Measurements from ENCODE around the gene LMOD1.

The LMOD1 gene

GRCh38 chr1:201946224-201946908, at the start of gene LMOD1:
Gene LMOD1 (minus strand): TSS chr1:201946548. CDS start chr1:201946340, 208 bp downstream.
- peak; percentile 67 to 76 for DNase-seq (ENCODE audit: low read depth in 1 of 2, low spot score in 1 of 2)
- in situ Hi-C loops (cut with HindIII; ENCODE audit: low pct_unique_long_range_greater_than_20kb, low sequenced_read_pairs), result no loop called here
- no peak for TF ChIP-seq JUND (IDR thresholded peaks at IDR 0.05; ENCODE audit: low read depth)

DNA sequence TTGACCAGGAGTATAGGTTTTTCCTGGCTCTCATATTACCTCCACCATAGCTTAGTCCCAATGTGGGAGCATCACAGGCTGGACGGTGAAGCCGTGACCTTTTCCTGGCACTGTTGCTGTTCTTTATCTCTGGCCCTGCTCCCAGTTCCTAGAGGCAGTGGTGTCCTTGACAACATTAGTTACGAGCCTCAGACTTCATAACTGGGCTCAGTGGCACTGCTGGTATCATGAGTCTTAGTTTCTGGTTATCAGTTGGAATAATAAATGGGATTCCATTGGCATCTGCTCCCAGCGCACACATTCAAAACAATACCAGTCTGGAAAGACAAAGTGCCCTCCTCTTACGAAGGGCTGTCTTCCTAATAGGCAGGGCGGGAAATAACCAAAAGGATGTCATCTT, 44.1 kb upstream of the LMOD1 start:
- no peak for DNase-seq (ENCODE audit: low read depth in 1 of 2, low spot score in 1 of 2)
- in situ Hi-C loops (cut with HindIII; ENCODE audit: low pct_unique_long_range_greater_than_20kb, low sequenced_read_pairs), result no loop called here
- TF ChIP-seq JUND (IDR thresholded peaks at IDR 0.05; ENCODE audit: low read depth), result no peak

DNA sequence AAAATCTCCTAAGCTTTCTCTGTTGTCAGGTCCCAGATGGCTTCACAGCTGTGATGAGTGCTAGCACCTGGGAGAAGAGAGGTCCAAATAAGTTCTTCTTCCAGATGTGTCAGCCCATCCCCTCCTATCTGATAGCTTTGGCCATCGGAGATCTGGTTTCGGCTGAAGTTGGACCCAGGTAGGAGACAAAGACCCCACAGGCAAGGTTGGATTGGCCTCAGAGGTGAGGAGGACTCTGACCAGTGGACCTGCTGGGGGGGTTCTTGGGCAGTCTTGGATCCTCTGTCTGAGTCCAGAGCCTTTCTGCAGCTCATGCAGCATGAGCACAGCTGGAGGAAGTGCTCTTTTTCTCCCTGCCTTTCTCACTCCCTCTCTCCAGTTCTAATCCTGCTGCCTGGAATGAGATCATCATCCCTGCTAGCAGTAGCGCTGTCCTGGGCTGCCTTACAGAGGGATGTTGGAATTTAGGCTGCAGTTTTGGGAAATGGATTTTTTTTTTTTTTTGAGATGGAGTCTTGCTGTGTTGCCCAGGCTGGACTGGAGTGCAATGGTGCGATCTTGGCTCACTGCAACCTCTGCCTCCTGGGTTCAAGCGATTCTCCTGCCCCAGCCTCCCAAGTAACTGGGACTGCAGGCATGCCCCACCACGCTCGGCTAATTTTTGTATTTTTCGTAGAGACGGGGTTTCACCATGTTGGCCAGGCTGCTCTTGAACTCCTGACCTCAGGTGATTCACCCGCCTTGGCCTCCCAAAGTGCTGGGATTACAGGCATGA, 43.2 kb upstream of the LMOD1 start:
- no peak for DNase-seq (ENCODE audit: low read depth in 1 of 2, low spot score in 1 of 2)
- no peak for TF ChIP-seq JUND (IDR thresholded peaks at IDR 0.05; ENCODE audit: low read depth)
- in situ Hi-C loops (cut with HindIII; ENCODE audit: low pct_unique_long_range_greater_than_20kb, low sequenced_read_pairs), result no loop called here

- no peak for DNase-seq (ENCODE audit: low read depth in 1 of 2, low spot score in 1 of 2)
- TF ChIP-seq JUND (IDR thresholded peaks at IDR 0.05; ENCODE audit: low read depth), result no peak
- in situ Hi-C loops (cut with HindIII; ENCODE audit: low pct_unique_long_range_greater_than_20kb, low sequenced_read_pairs), result no loop called here
These were observed 42.3 kb upstream of the LMOD1 start for GRCh38 chr1:201988601-201989000.

- no peak for DNase-seq (ENCODE audit: low read depth in 1 of 2, low spot score in 1 of 2)
- in situ Hi-C loops (cut with HindIII; ENCODE audit: low pct_unique_long_range_greater_than_20kb, low sequenced_read_pairs), result no loop called here
- TF ChIP-seq JUND (IDR thresholded peaks at IDR 0.05; ENCODE audit: low read depth), result no peak
These were observed 39.0 kb upstream of the LMOD1 start for GRCh38 chr1:201985355-201985754.

DNA sequence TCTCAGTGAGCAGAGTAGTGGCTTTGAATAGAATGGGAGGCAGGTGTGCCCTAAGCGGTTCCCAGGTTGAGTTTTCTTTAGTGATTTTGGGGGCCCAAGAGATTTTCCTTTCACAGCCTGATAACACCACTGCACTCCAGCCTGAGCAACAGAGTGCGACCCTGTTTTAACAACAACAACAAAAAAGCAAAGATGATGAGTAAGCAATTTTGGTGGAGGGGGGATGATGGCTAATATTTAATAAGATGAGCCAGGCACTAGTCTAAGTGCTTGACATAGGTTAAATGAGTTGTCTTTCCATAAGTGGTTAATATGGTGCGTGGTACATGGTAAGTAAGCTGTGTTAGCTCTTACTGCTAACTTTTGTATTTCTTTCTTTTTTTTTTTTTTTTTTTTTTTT, 38.1 kb upstream of the LMOD1 start:
- TF ChIP-seq JUND (IDR thresholded peaks at IDR 0.05; ENCODE audit: low read depth), result no peak
- DNase-seq (ENCODE audit: low read depth in 1 of 2, low spot score in 1 of 2), result no peak
- in situ Hi-C loops (cut with HindIII; ENCODE audit: low pct_unique_long_range_greater_than_20kb, low sequenced_read_pairs), result no loop called here

DNA sequence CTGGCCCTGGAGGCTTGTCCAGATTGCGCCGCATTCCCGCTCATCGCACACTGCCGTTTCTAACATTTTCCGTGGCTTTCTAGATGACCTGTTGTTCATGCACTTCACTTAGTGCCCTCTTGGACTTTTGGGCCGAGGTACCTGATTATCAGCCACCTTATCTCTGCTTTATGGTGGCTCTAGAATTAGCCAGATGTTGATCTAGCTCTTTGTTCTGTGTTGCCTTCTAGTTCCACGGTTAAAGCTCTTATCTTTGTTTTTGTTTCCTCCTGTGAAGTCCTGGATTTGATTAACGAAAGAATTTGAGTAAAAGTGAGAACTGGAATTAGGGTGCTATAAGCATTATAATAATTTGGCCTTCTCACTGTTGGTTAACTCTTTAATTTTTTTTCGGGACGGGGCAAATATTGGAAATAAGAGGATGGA, 37.0 kb upstream of the LMOD1 start:
- no peak for TF ChIP-seq JUND (IDR thresholded peaks at IDR 0.05; ENCODE audit: low read depth)
- no peak for DNase-seq (ENCODE audit: low read depth in 1 of 2, low spot score in 1 of 2)
- in situ Hi-C loops (cut with HindIII; ENCODE audit: low pct_unique_long_range_greater_than_20kb, low sequenced_read_pairs), result no loop called here

DNA sequence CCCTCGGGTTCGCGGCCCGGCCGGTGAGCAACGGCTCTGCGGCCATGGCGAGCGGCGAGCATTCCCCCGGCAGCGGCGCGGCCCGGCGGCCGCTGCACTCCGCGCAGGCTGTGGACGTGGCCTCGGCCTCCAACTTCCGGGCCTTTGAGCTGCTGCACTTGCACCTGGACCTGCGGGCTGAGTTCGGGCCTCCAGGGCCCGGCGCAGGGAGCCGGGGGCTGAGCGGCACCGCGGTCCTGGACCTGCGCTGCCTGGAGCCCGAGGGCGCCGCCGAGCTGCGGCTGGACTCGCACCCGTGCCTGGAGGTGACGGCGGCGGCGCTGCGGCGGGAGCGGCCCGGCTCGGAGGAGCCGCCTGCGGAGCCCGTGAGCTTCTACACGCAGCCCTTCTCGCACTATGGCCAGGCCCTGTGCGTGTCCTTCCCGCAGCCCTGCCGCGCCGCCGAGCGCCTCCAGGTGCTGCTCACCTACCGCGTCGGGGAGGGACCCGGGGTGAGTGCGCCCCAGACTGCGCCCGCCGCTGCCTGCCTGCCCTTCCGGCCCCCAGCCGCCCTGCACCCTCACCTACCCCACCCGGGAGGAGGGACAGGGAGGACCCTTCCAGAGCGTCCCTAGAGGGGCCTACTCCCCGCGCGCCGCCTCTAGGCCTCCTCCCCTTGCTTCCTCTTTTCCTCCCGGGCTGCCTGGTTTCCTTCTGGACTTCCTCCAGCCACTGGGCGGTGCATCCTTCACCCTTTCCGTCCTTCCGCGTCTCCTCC, 36.5 kb upstream of the LMOD1 start, which contains the start of gene RNPEP:
TSS of gene RNPEP (plus strand) at position 26 of the 757 bp plus-strand sequence. CDS start at position 45, 19 bp downstream.
- TF ChIP-seq JUND (IDR thresholded peaks at IDR 0.05; ENCODE audit: low read depth), result no peak
- peak; percentile 89 to 93 for DNase-seq (ENCODE audit: low read depth in 1 of 2, low spot score in 1 of 2)
- in situ Hi-C loops (cut with HindIII; ENCODE audit: low pct_unique_long_range_greater_than_20kb, low sequenced_read_pairs), result no loop called here

GRCh38 chr1:201982082-201982622, 35.8 kb upstream of the LMOD1 start:
- in situ Hi-C loops (cut with HindIII; ENCODE audit: low pct_unique_long_range_greater_than_20kb, low sequenced_read_pairs), result no loop called here
- DNase-seq (ENCODE audit: low read depth in 1 of 2, low spot score in 1 of 2), result no peak
- no peak for TF ChIP-seq JUND (IDR thresholded peaks at IDR 0.05; ENCODE audit: low read depth)

- in situ Hi-C loops (cut with HindIII; ENCODE audit: low pct_unique_long_range_greater_than_20kb, low sequenced_read_pairs), result no loop called here
- no peak for TF ChIP-seq JUND (IDR thresholded peaks at IDR 0.05; ENCODE audit: low read depth)
- DNase-seq (ENCODE audit: low read depth in 1 of 2, low spot score in 1 of 2), result no peak
These were observed 24.2 kb upstream of the LMOD1 start for GRCh38 chr1:201970334-201971159.

DNA sequence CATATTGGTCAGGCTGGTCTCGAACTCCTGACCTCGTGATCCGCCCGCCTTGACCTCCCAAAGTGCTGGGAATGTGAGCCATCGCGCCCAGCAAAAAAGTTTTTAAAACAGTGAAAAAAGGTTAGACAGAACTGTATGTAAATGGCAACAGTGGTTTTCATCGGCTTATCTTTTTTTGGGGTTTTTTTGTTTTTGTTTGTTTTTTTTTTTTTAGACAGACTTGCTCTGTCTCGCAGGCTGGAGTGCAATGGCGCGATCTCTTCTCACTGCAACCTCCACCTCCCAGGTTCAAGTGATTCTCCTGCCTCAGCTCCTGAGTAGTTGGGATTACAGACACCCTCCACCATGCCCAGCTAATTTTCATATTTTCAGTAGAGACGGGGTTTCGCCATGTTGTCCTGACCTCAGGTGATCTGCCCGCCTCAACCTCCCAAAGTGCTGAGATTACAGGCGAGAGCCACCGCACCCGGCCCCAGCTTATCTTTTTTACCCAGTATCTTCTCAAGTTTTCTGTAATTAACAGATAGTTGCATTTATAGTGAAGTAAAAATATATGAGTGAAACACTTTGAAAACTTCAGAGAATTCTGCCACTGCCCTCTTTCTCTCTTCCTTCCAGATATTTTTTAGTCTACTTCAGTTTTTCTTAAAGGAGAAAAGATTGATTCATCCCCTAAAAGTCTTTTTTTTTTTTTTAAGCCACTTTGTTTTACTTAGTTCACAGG, 22.0 kb upstream of the LMOD1 start:
- no peak for TF ChIP-seq JUND (IDR thresholded peaks at IDR 0.05; ENCODE audit: low read depth)
- no peak for DNase-seq (ENCODE audit: low read depth in 1 of 2, low spot score in 1 of 2)
- in situ Hi-C loops (cut with HindIII; ENCODE audit: low pct_unique_long_range_greater_than_20kb, low sequenced_read_pairs), result no loop called here

All from T47D (cell line).